SK-N-SH (cell line): ENCODE data around the gene DPP10.

Experiments
- EP300 ChIP-seq, 2 experiments: IDR thresholded peaks; 2 replicates each; pipeline versions ENCODE4 v1.4.0 to v1.6.1; 2012; ENCODE audit warnings: borderline replicate concordance in 1 of 2, low read depth in 1 of 2, low read length in 1 of 2
- FOXM1 ChIP-seq: IDR thresholded peaks from 2 replicates; pipeline ENCODE4 v1.4.0; 2012; ENCODE audit warnings: low read depth, mild to moderate bottlenecking
- JUND ChIP-seq: IDR thresholded peaks from 2 replicates; pipeline ENCODE4 v1.4.0; 2012
- RCOR1 ChIP-seq: fragments of 150-350 bp; IDR thresholded peaks from 2 replicates; pipeline ENCODE4 v1.6.1; 2017; ENCODE audit warnings: antibody characterized with exemption, low read length
- SIN3A ChIP-seq: IDR thresholded peaks from 2 replicates; pipeline ENCODE4 v1.6.1; 2012; ENCODE audit warnings: low read depth, mild to moderate bottlenecking, low read length, moderate library complexity, borderline replicate concordance
- TAF1 ChIP-seq: IDR thresholded peaks from 2 replicates; pipeline ENCODE4 v1.6.1; 2012; ENCODE audit warnings: low read depth, mild to moderate bottlenecking, low read length, moderate library complexity, borderline replicate concordance
- TF ChIP-seq, protein P1 (sequence below): fragments of 200-600 bp; sonication (generic); IDR thresholded peaks from 2 replicates; pipeline ENCODE4 v1.6.1; 2017; ENCODE audit warnings: antibody characterized with exemption, mild to moderate bottlenecking, moderate library complexity
- TF ChIP-seq, protein P2 (sequence below): IDR thresholded peaks from 2 replicates; pipeline ENCODE4 v1.4.0; 2012; ENCODE audit warnings: low read depth, borderline replicate concordance

GRCh38 chr2:114446571-114446970 is 4.1 kb downstream of the DPP10 start:
- TF ChIP-seq JUND, result no peak
- TF ChIP-seq TAF1, result no peak
- TF ChIP-seq, protein P1, sequence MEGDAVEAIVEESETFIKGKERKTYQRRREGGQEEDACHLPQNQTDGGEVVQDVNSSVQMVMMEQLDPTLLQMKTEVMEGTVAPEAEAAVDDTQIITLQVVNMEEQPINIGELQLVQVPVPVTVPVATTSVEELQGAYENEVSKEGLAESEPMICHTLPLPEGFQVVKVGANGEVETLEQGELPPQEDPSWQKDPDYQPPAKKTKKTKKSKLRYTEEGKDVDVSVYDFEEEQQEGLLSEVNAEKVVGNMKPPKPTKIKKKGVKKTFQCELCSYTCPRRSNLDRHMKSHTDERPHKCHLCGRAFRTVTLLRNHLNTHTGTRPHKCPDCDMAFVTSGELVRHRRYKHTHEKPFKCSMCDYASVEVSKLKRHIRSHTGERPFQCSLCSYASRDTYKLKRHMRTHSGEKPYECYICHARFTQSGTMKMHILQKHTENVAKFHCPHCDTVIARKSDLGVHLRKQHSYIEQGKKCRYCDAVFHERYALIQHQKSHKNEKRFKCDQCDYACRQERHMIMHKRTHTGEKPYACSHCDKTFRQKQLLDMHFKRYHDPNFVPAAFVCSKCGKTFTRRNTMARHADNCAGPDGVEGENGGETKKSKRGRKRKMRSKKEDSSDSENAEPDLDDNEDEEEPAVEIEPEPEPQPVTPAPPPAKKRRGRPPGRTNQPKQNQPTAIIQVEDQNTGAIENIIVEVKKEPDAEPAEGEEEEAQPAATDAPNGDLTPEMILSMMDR, result no peak
- TF ChIP-seq SIN3A, result no peak
- TF ChIP-seq, protein P2, sequence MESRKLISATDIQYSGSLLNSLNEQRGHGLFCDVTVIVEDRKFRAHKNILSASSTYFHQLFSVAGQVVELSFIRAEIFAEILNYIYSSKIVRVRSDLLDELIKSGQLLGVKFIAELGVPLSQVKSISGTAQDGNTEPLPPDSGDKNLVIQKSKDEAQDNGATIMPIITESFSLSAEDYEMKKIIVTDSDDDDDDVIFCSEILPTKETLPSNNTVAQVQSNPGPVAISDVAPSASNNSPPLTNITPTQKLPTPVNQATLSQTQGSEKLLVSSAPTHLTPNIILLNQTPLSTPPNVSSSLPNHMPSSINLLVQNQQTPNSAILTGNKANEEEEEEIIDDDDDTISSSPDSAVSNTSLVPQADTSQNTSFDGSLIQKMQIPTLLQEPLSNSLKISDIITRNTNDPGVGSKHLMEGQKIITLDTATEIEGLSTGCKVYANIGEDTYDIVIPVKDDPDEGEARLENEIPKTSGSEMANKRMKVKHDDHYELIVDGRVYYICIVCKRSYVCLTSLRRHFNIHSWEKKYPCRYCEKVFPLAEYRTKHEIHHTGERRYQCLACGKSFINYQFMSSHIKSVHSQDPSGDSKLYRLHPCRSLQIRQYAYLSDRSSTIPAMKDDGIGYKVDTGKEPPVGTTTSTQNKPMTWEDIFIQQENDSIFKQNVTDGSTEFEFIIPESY, result no peak
- no peak for TF ChIP-seq EP300 (IDR thresholded peaks at IDR 0.05; ENCODE audit: borderline replicate concordance in 1 of 2, low read depth in 1 of 2, low read length in 1 of 2)
- TF ChIP-seq RCOR1, result no peak
- no peak for TF ChIP-seq FOXM1
